DND-41 (cell line): Measurements from ENCODE around the gene ANKFN1.

Source experiments
- ATAC-seq: fragments of 200-7000 bp; cut with Tn5 transposase; 3 replicates; pipeline ENCODE4 v1.9.1; 2021; ENCODE audit warnings: low read depth; ENCODE audit not compliant: insufficient read depth
- DNase-seq: peaks from one replicate; pipeline ENCODE4 v3.0.0-alpha.2; 2020
- H2AFZ ChIP-seq: 2 replicates; pipeline ENCODE4 v1.6.0; 2012; ENCODE audit warnings: low read depth, low read length
- H3K27ac ChIP-seq: 2 replicates; pipeline ENCODE4 v1.5.1; 2012; ENCODE audit warnings: low read length, inconsistent platforms
- H3K27me3 ChIP-seq: fragments of 200-600 bp; sonication (generic); 2 replicates; pipeline ENCODE4 v1.6.0; 2012; ENCODE audit warnings: low read length, mild to moderate bottlenecking, inconsistent platforms; ENCODE audit not compliant: insufficient read depth, poor library complexity
- H3K36me3 ChIP-seq: 2 replicates; pipeline ENCODE4 v1.5.1; 2012; ENCODE audit warnings: low read length, inconsistent platforms; ENCODE audit not compliant: insufficient read depth
- H3K4me1 ChIP-seq: 2 replicates; pipeline ENCODE4 v1.5.1; 2012; ENCODE audit warnings: mild to moderate bottlenecking, low read length; ENCODE audit not compliant: insufficient read depth
- H3K4me2 ChIP-seq: 2 replicates; pipeline ENCODE4 v1.6.0; 2012; ENCODE audit warnings: mild to moderate bottlenecking, moderate library complexity, low read length, inconsistent platforms; ENCODE audit not compliant: insufficient read depth
- H3K4me3 ChIP-seq, 2 experiments: fragments of 200-600 bp in 1 of 2; shearing (Covaris generic) in 1 of 2; 2 replicates each; pipeline ENCODE4 v1.5.1; 2012 to 2016; ENCODE audit warnings: inconsistent platforms in 2 of 2, low read length in 2 of 2, mild to moderate bottlenecking in 2 of 2, low read depth in 1 of 2, moderate library complexity in 1 of 2
- H3K79me2 ChIP-seq: 2 replicates; pipeline ENCODE4 v1.6.0; 2012; ENCODE audit warnings: low read length, inconsistent platforms; ENCODE audit not compliant: insufficient read depth
- H3K9ac ChIP-seq: 2 replicates; pipeline ENCODE4 v1.6.0; 2012; ENCODE audit warnings: low read depth, mild to moderate bottlenecking, inconsistent platforms, low read length, moderate library complexity
- H3K9me3 ChIP-seq: 2 replicates; pipeline ENCODE4 v1.5.1; 2012; ENCODE audit warnings: low read length, moderate library complexity, mild to moderate bottlenecking, inconsistent platforms; ENCODE audit not compliant: insufficient read depth, severe bottlenecking
- H4K20me1 ChIP-seq: 2 replicates; pipeline ENCODE4 v1.6.0; 2012; ENCODE audit warnings: low read length; ENCODE audit not compliant: insufficient read depth
- EZH2 ChIP-seq: IDR thresholded peaks from 3 replicates; pipeline ENCODE4 v1.6.1; 2012; ENCODE audit warnings: borderline replicate concordance, low read depth, mild to moderate bottlenecking, moderate library complexity, low read length, inconsistent platforms; ENCODE audit not compliant: severe bottlenecking
- TF ChIP-seq, protein P1 (sequence below): IDR thresholded peaks from 2 replicates; pipeline ENCODE4 v1.5.1; 2012; ENCODE audit warnings: borderline replicate concordance, low read length, moderate library complexity, mild to moderate bottlenecking; ENCODE audit not compliant: poor library complexity, severe bottlenecking; ENCODE audit errors: extremely low read depth

The ANKFN1 gene

DNA sequence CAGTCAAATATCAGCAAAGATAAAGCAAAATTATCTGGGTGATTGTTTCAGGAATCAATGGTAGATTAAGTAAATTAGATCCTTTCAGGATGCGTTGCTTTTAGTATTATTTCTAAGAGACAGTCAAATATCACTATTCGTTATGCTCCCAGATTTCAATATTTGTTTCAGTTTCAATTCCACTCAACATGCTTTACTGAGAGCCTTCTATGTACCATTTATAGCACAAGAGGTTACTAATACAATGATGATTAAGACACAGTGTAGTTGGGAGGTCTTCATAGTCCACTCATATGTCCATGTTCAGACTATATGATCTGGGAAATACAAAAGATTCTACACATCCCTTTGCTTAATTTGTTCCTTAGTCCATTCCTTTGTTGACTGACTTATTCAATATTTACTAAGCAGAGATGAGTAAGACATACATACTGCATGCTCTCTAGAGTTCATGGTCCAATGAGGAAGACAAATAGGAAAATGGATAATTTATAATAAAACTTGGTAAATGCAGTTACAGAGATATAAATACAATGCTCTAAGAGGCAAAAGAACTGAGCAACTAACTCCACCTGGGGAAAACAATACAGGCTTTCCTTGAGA is 352.0 kb downstream of the ANKFN1 start:
- H3K36me3 ChIP-seq = no peaks in the 10 kb centered on the region
- no peaks in the 10 kb centered on the region for H3K79me2 ChIP-seq
- H2AFZ ChIP-seq = no peak overlapping the region
- no peak overlapping the region for H3K4me2 ChIP-seq
- H3K9me3 ChIP-seq = no peaks in the 10 kb centered on the region
- ATAC-seq = no peak
- H3K27me3 ChIP-seq = no peaks in the 10 kb centered on the region
- no peak overlapping the region for H3K4me3 ChIP-seq
- H3K9ac ChIP-seq = no peak overlapping the region
- DNase-seq = no peak
- no peaks in the 10 kb centered on the region for H3K4me1 ChIP-seq
- no peaks in the 10 kb centered on the region for H4K20me1 ChIP-seq
- H3K27ac ChIP-seq = no peak overlapping the region
- no peak for TF ChIP-seq EZH2
- TF ChIP-seq, protein P1, sequence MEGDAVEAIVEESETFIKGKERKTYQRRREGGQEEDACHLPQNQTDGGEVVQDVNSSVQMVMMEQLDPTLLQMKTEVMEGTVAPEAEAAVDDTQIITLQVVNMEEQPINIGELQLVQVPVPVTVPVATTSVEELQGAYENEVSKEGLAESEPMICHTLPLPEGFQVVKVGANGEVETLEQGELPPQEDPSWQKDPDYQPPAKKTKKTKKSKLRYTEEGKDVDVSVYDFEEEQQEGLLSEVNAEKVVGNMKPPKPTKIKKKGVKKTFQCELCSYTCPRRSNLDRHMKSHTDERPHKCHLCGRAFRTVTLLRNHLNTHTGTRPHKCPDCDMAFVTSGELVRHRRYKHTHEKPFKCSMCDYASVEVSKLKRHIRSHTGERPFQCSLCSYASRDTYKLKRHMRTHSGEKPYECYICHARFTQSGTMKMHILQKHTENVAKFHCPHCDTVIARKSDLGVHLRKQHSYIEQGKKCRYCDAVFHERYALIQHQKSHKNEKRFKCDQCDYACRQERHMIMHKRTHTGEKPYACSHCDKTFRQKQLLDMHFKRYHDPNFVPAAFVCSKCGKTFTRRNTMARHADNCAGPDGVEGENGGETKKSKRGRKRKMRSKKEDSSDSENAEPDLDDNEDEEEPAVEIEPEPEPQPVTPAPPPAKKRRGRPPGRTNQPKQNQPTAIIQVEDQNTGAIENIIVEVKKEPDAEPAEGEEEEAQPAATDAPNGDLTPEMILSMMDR = no peak

DNA sequence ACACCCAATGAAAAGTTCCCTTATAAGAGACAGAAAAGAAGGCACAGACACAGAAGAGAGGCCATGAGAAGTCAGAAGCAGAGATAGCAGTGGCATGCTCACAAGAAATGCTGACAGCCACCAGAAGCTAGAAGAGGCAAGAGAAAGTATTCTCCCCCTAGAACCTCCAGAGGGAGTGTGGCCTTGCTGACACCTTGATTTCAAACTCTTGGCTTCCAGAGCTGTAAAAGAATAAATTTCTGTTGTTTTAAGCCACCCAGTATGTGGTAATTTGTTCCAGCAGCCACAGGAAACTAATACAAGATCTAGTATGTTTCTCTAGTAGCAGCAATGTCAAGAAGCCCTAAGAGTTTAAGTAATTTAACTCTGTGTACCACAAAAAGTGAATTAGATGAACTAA is 353.1 kb downstream of the ANKFN1 start:
- H3K36me3 ChIP-seq = no peaks in the 10 kb centered on the region
- no peak for TF ChIP-seq EZH2
- TF ChIP-seq, protein P1 = no peak
- no peak overlapping the region for H3K27ac ChIP-seq
- no peaks in the 10 kb centered on the region for H4K20me1 ChIP-seq
- H2AFZ ChIP-seq = no peak overlapping the region
- H3K9ac ChIP-seq = no peak overlapping the region
- H3K9me3 ChIP-seq = no peaks in the 10 kb centered on the region
- no peak overlapping the region for H3K4me2 ChIP-seq
- no peaks in the 10 kb centered on the region for H3K27me3 ChIP-seq
- DNase-seq = no peak
- no peaks in the 10 kb centered on the region for H3K4me1 ChIP-seq
- H3K79me2 ChIP-seq = no peaks in the 10 kb centered on the region
- H3K4me3 ChIP-seq = no peak overlapping the region
- no peak for ATAC-seq

GRCh38 chr17:56510554-56511342 is 357.5 kb downstream of the ANKFN1 start:
- Histone ChIP-seq H3K4me3 (no peak overlapping the region), H4K20me1 (no peaks in the 10 kb centered on the region), H3K79me2 (no peaks in the 10 kb centered on the region), H3K9ac (no peak overlapping the region), H3K27me3 (no peaks in the 10 kb centered on the region), H3K4me2 (no peak overlapping the region), H3K27ac (no peak overlapping the region), H3K4me1 (no peaks in the 10 kb centered on the region), H3K36me3 (no peaks in the 10 kb centered on the region), H2AFZ (no peak overlapping the region), H3K9me3 (no peaks in the 10 kb centered on the region)
- ATAC-seq (no peak), DNase-seq (no peak)
- TF ChIP-seq EZH2 = no peak
- TF ChIP-seq, protein P1 = no peak
